AG09319 (cell line): Measurements from ENCODE around the gene MACO1.
"Not testable (repeated sequence)": the region's sequence is repeated elsewhere in the genome, so short reads cannot be mapped to it uniquely, and the experiment has no call there.

Source experiments
- DNase-seq: peaks from one replicate; pipeline ENCODE4 v3.0.0-alpha.2; 2010; ENCODE audit warnings: low read depth; ENCODE audit errors: extremely low read depth
- TF ChIP-seq, protein P1 (sequence below): IDR thresholded peaks from 2 replicates; pipeline ENCODE4 v1.5.1; 2011; ENCODE audit warnings: low read depth, mild to moderate bottlenecking, inconsistent platforms, low read length, moderate library complexity

Gene MACO1

DNA sequence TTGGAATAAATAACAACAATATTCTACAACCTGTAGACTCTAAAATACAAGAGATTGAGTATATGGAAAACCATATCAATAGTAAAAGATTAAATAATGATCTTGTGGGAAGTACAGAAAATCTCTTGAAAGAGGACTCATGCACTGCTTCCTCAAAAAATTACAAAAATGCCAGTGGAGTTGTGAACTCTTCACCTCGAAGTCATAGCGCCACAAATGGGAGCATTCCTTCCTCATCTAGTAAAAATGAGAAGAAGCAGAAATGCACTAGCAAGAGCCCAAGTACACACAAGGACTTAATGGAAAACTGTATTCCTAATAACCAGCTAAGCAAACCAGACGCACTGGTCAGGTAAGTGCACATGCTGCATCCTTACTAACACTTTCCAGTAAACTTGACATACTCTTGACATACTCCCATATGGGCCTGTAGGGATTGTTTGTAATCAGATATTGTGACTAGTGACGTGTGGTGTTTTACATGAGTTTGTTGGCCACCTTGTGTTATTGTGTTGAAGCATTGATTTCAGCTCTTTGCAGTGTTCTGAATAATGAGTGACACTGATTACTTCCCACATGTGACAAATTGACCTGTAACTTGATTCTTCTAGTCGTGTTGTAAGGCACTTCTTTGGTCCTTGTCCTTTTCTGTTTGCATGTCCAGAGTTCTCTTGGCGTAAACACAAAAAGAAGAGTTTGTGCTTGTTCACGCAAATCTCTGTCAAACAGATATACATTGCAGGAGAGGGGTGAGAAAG lies 28.0 kb downstream of the MACO1 start:
- no peak for DNase-seq
- TF ChIP-seq, protein P1, sequence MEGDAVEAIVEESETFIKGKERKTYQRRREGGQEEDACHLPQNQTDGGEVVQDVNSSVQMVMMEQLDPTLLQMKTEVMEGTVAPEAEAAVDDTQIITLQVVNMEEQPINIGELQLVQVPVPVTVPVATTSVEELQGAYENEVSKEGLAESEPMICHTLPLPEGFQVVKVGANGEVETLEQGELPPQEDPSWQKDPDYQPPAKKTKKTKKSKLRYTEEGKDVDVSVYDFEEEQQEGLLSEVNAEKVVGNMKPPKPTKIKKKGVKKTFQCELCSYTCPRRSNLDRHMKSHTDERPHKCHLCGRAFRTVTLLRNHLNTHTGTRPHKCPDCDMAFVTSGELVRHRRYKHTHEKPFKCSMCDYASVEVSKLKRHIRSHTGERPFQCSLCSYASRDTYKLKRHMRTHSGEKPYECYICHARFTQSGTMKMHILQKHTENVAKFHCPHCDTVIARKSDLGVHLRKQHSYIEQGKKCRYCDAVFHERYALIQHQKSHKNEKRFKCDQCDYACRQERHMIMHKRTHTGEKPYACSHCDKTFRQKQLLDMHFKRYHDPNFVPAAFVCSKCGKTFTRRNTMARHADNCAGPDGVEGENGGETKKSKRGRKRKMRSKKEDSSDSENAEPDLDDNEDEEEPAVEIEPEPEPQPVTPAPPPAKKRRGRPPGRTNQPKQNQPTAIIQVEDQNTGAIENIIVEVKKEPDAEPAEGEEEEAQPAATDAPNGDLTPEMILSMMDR = no peak

DNA sequence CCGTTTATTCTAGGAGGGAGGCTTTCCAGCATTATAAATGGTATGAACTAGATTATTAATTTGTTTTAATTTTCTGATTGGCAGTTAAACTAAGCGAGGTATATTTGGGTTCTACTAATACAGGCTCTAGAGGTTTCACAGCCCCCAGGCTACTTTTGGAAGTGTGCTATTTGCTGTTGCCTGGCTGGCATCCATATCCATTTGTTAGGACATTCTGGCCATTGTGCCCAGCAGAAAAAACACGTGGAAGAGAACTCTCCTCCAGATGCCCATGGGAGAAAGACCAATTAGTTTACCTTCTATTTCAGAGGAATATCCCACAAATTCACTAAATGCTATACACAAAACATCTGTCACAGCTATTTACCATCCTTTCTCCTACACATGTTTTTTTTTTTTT lies 29.3 kb downstream of the MACO1 start:
- TF ChIP-seq, protein P1 = no peak
- DNase-seq = no peak

- DNase-seq = not testable (repeated sequence)
Measured at GRCh38 chr1:25460816-25461215, 30.1 kb downstream of the MACO1 start.

- TF ChIP-seq, protein P1 = no peak
- no peak for DNase-seq
Measured at GRCh38 chr1:25461849-25462248, 31.2 kb downstream of the MACO1 start.

GRCh38 chr1:25462732-25463131 lies 32.0 kb downstream of the MACO1 start:
- TF ChIP-seq, protein P1 = no peak
- DNase-seq = no peak

DNA sequence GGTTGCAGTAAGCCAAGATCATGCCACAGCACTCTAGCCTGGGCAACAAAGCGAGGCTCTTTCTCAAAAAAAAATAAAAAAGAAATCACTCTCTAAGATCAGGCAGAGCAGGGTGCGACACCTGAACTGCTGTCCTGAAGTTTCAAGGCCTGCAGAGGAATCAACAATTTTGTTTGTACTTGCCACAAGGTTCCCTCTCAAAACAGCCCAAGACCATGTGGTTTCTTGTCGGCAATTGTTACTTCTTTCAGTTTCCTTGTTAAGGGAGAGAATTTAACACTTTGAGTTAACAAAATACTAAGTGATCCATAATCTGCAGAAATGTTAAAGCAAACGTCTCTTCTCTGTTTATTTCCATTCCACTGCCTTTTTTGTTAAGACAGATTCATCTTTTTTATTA lies 36.5 kb downstream of the MACO1 start:
- TF ChIP-seq, protein P1 = no peak
- no peak for DNase-seq

- TF ChIP-seq, protein P1 = no peak
- DNase-seq = no peak
Measured at GRCh38 chr1:25467616-25468015, 36.9 kb downstream of the MACO1 start.

DNA sequence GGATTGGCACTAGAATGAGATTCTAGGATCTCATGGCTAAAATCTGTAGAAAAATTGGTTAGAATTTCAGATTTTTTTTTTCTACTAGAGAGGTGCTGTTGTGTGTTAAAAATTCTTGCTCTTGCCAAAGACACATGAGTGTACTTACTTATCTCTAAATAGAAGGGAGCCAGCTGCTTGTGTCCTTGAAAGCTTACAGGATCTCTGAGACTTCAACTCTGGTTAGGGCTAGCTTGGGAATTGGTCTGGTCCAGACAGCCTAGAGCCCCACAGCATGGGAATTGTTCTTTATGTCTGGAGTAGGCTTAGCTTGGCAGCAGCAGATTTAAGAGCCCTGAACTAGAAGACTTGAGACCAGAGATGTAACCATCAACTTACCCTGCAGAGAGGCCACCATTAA lies 37.3 kb downstream of the MACO1 start:
- TF ChIP-seq, protein P1 = no peak
- DNase-seq = no peak
